HG03064 (cell line): ENCODE results near the gene OR13J1.
A peak's percentile ranks its signal among the peaks of the same experiment; 100 is the strongest.

Experiments
- ATAC-seq: cut with Tn5 transposase; IDR thresholded peaks from one replicate; pipeline ENCODE4 v1.9.1; 2021; ENCODE audit warnings: low read depth; ENCODE audit not compliant: unreplicated experiment

OR13J1 gene

DNA sequence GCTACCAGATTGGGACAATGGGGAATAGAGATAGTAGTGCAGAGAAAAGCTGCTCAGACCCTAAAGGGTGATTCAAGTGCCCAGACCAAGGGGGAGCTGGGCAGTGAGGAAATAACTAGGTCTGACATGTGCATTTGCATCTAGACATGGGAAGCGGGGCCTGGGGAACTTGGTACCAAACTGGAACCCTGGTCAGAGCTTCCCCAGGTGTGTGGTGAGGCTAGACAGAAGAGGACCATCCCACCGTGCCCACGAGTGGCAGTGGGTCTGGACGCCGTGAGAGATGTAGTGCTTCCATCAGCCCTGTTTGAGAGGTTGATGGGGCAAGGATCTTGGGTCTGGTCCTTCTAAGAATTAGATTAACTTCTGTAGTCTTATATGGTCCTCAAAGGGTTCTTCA is 33.6 kb downstream of the OR13J1 start:
- no peak for ATAC-seq

DNA sequence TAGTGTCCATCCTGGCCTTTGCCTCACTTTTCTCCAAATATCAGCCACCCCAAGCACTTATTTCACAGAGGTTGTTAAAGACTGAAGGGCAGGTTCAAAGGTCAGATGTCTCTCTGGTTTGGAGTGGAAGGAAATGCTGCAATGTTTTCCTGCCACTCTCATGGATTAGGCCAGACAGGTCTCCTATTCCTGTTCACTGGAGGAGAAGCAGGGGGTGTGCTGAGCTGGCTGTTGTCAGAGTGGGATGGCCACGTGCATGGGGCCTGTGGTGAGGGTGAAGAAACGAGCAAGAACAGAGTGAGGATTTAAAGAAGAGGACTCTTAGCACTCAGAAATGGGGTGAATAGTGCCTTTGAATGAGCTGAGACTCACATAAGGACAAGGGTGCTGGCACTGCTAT is 34.4 kb downstream of the OR13J1 start:
- ATAC-seq, result no peak

DNA sequence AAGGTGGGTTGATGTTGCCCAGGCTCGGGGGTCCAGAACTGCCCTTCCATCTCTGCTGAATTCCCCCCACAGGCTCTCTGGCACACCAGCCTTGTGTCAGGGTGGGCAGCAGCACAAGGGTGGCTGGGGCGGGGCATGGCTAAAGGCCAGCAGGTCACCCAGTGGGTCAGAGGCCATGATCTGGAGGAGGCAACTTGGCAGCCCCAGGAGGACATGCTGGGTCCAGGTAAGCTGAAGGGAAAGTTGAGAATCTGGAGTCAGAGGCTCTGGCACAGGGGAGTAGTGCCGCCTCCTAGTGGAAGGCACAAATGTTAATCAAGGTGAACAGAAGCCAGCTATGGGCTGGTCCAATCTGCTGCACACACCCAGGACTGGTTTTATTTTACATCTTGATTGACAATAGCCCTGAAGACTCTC is 35.0 kb downstream of the OR13J1 start:
- no peak for ATAC-seq

- ATAC-seq, result no peak
Measured at GRCh38 chr9:35834260-35835215, 35.7 kb downstream of the OR13J1 start.

DNA sequence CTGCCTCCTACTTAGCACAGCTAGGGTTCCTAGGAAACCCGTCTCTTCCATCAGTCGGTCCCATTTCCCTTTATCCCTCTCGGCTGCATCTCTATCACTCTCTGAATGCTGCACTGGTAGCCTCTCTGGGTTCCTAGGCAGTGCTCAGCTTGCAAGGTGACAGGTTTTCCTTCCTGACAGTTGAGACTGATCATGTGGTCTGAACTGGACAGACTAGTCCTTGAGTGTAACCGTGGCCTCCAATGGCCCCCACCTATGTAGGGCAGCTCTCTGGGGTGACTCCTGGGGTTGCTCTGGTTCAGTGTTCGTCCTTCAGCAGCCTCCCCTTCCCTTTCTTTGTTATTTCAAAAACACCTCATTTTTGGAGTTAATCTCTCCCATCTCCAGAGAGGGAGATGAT is 37.4 kb downstream of the OR13J1 start:
- no peak for ATAC-seq

- ATAC-seq, result no peak
Measured at GRCh38 chr9:35831040-35831439, 39.2 kb downstream of the OR13J1 start.

DNA sequence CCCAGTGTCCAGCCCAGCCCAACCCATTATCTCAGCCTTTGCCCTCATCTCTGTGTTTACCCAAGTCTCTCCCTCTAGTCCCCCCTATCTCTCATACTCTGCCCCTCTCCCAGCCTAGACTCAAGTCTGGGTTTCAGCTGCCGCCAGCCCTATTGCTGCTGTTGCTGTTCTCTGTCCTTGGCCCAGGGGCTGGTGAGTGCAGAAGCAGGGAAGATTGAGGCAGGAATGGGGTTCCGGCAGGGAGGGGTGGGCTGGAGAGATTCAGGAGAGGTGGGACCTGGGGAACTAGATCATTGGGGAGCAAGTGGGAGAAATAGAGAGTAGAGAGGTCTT is 40.5 kb downstream of the OR13J1 start:
- no peak for ATAC-seq

- peak; percentile 69 for ATAC-seq
Measured at GRCh38 chr9:35829084-35829763, 41.0 kb downstream of the OR13J1 start, which contains the start of gene TMEM8B. TSS of gene TMEM8B (plus strand) at chr9:35829228. CDS start at chr9:35829448, 220 bp downstream.

- ATAC-seq, result no peak
Measured at GRCh38 chr9:35828716-35829083, 41.5 kb downstream of the OR13J1 start, which contains the start of gene FAM221B. TSS of gene FAM221B (minus strand) at chr9:35828732. CDS start at chr9:35826161, 2,571 bp downstream.

DNA sequence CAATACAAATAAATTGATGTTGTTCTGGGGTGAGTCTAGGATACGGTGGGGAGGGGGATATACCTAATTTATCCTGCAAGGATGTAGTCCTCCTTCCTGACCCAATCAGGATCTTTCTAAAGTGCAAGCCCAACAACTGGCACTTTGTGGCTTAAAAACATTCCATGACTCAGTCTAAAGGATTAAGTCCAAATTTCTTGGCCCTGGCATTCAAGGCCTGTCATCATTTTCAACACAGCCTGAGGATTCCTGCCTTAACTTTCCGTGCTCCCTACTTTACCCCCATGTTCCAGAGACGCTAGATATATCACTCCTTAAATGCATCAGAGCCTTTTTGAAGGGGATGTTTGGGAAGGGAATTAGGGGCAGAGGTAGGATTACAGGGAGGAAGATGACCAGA is 42.7 kb downstream of the OR13J1 start:
- ATAC-seq, result no peak

DNA sequence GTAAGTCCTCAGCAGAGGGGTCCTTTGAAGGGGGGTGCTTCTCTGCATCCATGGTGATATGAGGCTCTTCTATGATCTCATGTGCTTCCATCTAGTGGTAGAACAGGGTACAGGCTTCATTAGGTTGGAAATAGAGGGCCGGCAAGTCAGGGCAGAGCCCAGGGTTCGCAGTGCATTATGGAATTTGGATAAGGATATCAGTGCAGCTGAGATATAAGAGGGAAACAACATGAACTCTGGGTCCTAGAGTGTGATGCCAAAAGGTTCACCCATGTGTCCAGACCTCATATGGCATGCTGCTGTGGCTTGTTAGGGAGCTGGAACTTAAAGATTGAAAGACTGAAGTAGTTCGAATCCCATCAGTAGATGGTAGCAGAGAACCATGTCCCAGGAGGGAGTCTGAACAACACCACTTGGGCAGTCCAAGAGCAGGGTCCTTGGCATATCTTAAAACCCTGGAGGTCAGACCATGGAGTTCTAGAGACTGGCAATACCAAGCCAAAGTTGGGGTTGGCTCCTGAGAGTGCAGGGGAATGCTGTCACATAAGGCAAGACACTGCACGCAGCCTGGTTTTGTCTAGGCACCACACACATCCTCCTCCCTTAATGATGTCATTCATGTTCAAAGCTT is 44.0 kb downstream of the OR13J1 start:
- ATAC-seq, result no peak

GRCh38 chr9:35822926-35823325 is 47.3 kb downstream of the OR13J1 start:
- no peak for ATAC-seq

DNA sequence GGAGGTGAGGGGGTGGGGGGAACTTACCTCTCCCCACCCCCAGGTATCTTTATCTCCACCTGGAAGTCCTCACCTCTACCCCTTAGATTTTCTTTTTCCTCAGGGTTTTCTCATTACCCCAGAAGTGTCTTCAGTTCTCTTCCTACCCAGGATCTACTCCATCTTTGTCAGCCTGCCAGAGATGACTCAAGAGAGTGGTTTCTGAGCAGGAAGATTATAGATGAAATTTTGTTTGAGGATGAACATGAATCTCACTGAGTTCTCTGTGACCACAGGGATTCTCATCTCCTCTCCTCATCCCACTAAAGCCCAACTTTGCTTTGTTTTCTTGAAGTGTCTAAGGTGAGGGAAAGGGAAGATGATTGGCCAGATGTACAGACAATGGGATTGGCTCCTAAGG is 50.1 kb downstream of the OR13J1 start:
- no peak for ATAC-seq
